Liver (tissue), 9 donors: ENCODE measurements around the gene RIC3. TPM values are rescaled to one million over a fixed set of nuclear protein-coding genes. Genes with fewer than 3 reads are reported as not detected.

Experiments
- DNase-seq: peaks from one replicate; pipeline ENCODE4 v3.0.0-alpha.2; 2017; ENCODE audit warnings: low spot score
- H3K27ac ChIP-seq, 2 donors: one replicate each; pipeline ENCODE4 v1.7.0; 2013; ENCODE audit warnings: inconsistent platforms in 2 of 2, low read length in 2 of 2, control low read depth in 1 of 2, low read depth in 1 of 2, mild to moderate bottlenecking in 1 of 2
- H3K27me3 ChIP-seq, 4 donors: one replicate each; pipeline versions ENCODE4 v1.6.1 to v1.7.0; 2013; ENCODE audit warnings: low read length in 3 of 4, inconsistent platforms in 1 of 4, mild to moderate bottlenecking in 1 of 4, moderate library complexity in 1 of 4; ENCODE audit not compliant: control insufficient read depth in 4 of 4, insufficient read depth in 4 of 4
- H3K36me3 ChIP-seq, 4 donors: one replicate each; pipeline versions ENCODE4 v1.6.1 to v1.7.0; 2013; ENCODE audit warnings: low read length in 3 of 4, mild to moderate bottlenecking in 3 of 4, low read depth in 1 of 4, moderate library complexity in 1 of 4; ENCODE audit not compliant: control insufficient read depth in 4 of 4, insufficient read depth in 3 of 4
- H3K4me1 ChIP-seq, 4 donors: one replicate each; pipeline versions ENCODE4 v1.6.1 to v1.7.0; 2013; ENCODE audit warnings: low read length in 3 of 4, mild to moderate bottlenecking in 3 of 4, moderate library complexity in 1 of 4; ENCODE audit not compliant: control insufficient read depth in 4 of 4, insufficient read depth in 4 of 4
- H3K4me3 ChIP-seq, 3 donors: one replicate each; pipeline versions ENCODE4 v1.6.1 to v1.7.0; 2013; ENCODE audit warnings: low read length in 3 of 3, control low read depth in 1 of 3, low read depth in 1 of 3, mild to moderate bottlenecking in 1 of 3
- H3K9ac ChIP-seq, 2 donors: one replicate each; pipeline ENCODE4 v1.7.0; 2013; ENCODE audit warnings: low read length in 2 of 2, mild to moderate bottlenecking in 2 of 2, moderate library complexity in 2 of 2, control low read depth in 1 of 2, low read depth in 1 of 2
- H3K9me3 ChIP-seq, 4 donors: one replicate each; pipeline versions ENCODE4 v1.6.1 to v1.7.0; 2013; ENCODE audit warnings: low read length in 3 of 4; ENCODE audit not compliant: control insufficient read depth in 4 of 4
- EGR1 ChIP-seq, 2 donors: IDR thresholded peaks; 2 replicates each; pipeline ENCODE4 v1.6.1; 2016 to 2018; ENCODE audit warnings: antibody characterized with exemption in 2 of 2, low read depth in 2 of 2
- FOXA1 ChIP-seq: IDR thresholded peaks from 2 replicates; pipeline ENCODE4 v1.6.1; 2016; ENCODE audit warnings: antibody characterized with exemption
- FOXA2 ChIP-seq: IDR thresholded peaks from 2 replicates; pipeline ENCODE4 v1.6.1; 2016; ENCODE audit warnings: antibody characterized with exemption
- HNF4A ChIP-seq, 2 donors: conservative IDR thresholded peaks; 2 replicates each; pipeline ENCODE4 v1.6.1; 2016; ENCODE audit warnings: antibody characterized with exemption in 2 of 2, mild to moderate bottlenecking in 2 of 2
- HNF4G ChIP-seq: IDR thresholded peaks from 2 replicates; pipeline ENCODE4 v1.6.1; 2016; ENCODE audit warnings: antibody characterized with exemption
- JUND ChIP-seq, 2 donors: IDR thresholded peaks; 2 replicates each; pipeline ENCODE4 v1.6.1; 2016; ENCODE audit warnings: antibody characterized with exemption in 2 of 2
- NR2F2 ChIP-seq: IDR thresholded peaks from 2 replicates; pipeline ENCODE4 v1.6.1; 2016; ENCODE audit warnings: antibody characterized with exemption
- RAD21 ChIP-seq, 2 donors: IDR thresholded peaks; 2 replicates each; pipeline ENCODE4 v1.6.1; 2016; ENCODE audit warnings: antibody characterized with exemption in 2 of 2, mild to moderate bottlenecking in 2 of 2
- RXRA ChIP-seq, 2 donors: IDR thresholded peaks; 2 replicates each; pipeline ENCODE4 v1.6.1; 2017 to 2018; ENCODE audit warnings: antibody characterized with exemption in 2 of 2, mild to moderate bottlenecking in 1 of 2
- SP1 ChIP-seq: IDR thresholded peaks from 2 replicates; pipeline ENCODE4 v1.6.1; 2018; ENCODE audit warnings: antibody characterized with exemption, mild to moderate bottlenecking
- TAF1 ChIP-seq: conservative IDR thresholded peaks from 2 replicates; pipeline ENCODE4 v1.6.1; 2016; ENCODE audit warnings: antibody characterized with exemption, mild to moderate bottlenecking
- YY1 ChIP-seq: IDR thresholded peaks from 2 replicates; pipeline ENCODE4 v1.6.1; 2016; ENCODE audit warnings: antibody characterized with exemption, mild to moderate bottlenecking
- WGBS: extraction: QIAGEN DNeasy Blood & Tissue Kit; methylation state at CpG from one replicate; pipeline ENCODE4 v1.1.7; 2013; 5-methylcytosine and 5-hydroxymethylcytosine counted together
- polyA plus RNA-seq, 2 donors: library from polyadenylated mRNA; stranded (reverse) in 1 of 2; unstranded in 1 of 2; fragments of 200-250 nt in 1 of 2; fragments of >200 nt in 1 of 2; fragmentation: Nextera tagmentation in 1 of 2; extraction: Ambion mirVana in 1 of 2; gene quantifications; one replicate each; pipeline versions ENCODE4 v1.2.1 to v1.2.3, GENCODE V29; 2013 to 2015
- total RNA-seq, 2 donors: library from RNA; depleted of rRNA; stranded (reverse); fragments of >200 nt; gene quantifications; one replicate each; pipeline ENCODE4 v1.2.3, GENCODE V29; 2014
- TF ChIP-seq, protein P1 (sequence below): IDR thresholded peaks from 2 replicates; pipeline ENCODE4 v1.6.1; 2016; ENCODE audit warnings: antibody characterized with exemption, mild to moderate bottlenecking
- TF ChIP-seq, protein P2 (sequence below): IDR thresholded peaks from 2 replicates; pipeline ENCODE4 v1.6.1; 2016; ENCODE audit warnings: antibody characterized with exemption
- TF ChIP-seq, protein P3 (sequence below): fragments of 150-350 bp; IDR thresholded peaks from 2 replicates; pipeline ENCODE4 v1.5.1; 2017; ENCODE audit warnings: improper control_type of control experiment, low read depth, low read length; ENCODE audit not compliant: missing input control
- TF ChIP-seq, protein P4 (sequence below): IDR thresholded peaks from 2 replicates; pipeline ENCODE4 v1.6.1; 2016; ENCODE audit warnings: antibody characterized with exemption
- TF ChIP-seq, protein P5 (sequence below): IDR thresholded peaks from 2 replicates; pipeline ENCODE4 v1.6.1; 2016; ENCODE audit warnings: antibody characterized with exemption
- donor health status: healthy.
- donor health status: healthy.
- donor health status: healthy.
- donor health status: healthy.
- donor health status: healthy.

RIC3 gene
- total and polyA plus RNA-seq, 4 donors, result 0.89 to 9.8 (median 4.5) TPM

DNA sequence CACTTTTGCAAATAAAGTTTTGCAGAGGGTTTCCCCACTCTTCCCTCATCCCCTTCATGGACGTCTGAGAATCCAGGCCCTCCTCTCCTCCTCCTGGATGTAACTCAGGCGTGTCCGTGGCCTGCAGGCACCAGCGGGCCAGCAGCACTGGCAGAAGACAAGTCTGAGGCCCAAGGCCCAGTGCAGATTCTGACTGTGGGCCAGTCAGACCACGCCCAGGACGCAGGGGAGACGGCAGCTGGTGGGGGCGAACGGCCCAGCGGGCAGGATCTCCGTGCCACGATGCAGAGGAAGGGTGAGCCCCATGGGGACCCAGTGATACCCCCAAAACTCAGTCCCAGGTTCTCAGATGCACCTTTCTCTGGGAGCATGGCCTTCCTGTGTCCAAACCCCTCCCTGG is 73.5 kb downstream of the RIC3 start:
- Histone ChIP-seq H3K9ac (no peak overlapping the region), H3K27ac (no peak overlapping the region), H3K27me3 (no peaks in the 10 kb centered on the region), H3K36me3 (no peaks in the 10 kb centered on the region), H3K4me3 (no peak overlapping the region), H3K9me3 (no peaks in the 10 kb centered on the region), H3K4me1 (no peaks in the 10 kb centered on the region)
- TF ChIP-seq, protein P1, sequence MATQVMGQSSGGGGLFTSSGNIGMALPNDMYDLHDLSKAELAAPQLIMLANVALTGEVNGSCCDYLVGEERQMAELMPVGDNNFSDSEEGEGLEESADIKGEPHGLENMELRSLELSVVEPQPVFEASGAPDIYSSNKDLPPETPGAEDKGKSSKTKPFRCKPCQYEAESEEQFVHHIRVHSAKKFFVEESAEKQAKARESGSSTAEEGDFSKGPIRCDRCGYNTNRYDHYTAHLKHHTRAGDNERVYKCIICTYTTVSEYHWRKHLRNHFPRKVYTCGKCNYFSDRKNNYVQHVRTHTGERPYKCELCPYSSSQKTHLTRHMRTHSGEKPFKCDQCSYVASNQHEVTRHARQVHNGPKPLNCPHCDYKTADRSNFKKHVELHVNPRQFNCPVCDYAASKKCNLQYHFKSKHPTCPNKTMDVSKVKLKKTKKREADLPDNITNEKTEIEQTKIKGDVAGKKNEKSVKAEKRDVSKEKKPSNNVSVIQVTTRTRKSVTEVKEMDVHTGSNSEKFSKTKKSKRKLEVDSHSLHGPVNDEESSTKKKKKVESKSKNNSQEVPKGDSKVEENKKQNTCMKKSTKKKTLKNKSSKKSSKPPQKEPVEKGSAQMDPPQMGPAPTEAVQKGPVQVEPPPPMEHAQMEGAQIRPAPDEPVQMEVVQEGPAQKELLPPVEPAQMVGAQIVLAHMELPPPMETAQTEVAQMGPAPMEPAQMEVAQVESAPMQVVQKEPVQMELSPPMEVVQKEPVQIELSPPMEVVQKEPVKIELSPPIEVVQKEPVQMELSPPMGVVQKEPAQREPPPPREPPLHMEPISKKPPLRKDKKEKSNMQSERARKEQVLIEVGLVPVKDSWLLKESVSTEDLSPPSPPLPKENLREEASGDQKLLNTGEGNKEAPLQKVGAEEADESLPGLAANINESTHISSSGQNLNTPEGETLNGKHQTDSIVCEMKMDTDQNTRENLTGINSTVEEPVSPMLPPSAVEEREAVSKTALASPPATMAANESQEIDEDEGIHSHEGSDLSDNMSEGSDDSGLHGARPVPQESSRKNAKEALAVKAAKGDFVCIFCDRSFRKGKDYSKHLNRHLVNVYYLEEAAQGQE, result no peak
- TF ChIP-seq HNF4A (conservative IDR thresholded peaks at IDR 0.05) (no peak), FOXA1 (no peak), FOXA2 (no peak), SP1 (no peak), EGR1 (IDR thresholded peaks at IDR 0.05; ENCODE audit: low read depth in 2 of 2) (no peak), RAD21 (IDR thresholded peaks at IDR 0.05) (no peak), YY1 (no peak), JUND (IDR thresholded peaks at IDR 0.05) (no peak)
- TF ChIP-seq, protein P2, sequence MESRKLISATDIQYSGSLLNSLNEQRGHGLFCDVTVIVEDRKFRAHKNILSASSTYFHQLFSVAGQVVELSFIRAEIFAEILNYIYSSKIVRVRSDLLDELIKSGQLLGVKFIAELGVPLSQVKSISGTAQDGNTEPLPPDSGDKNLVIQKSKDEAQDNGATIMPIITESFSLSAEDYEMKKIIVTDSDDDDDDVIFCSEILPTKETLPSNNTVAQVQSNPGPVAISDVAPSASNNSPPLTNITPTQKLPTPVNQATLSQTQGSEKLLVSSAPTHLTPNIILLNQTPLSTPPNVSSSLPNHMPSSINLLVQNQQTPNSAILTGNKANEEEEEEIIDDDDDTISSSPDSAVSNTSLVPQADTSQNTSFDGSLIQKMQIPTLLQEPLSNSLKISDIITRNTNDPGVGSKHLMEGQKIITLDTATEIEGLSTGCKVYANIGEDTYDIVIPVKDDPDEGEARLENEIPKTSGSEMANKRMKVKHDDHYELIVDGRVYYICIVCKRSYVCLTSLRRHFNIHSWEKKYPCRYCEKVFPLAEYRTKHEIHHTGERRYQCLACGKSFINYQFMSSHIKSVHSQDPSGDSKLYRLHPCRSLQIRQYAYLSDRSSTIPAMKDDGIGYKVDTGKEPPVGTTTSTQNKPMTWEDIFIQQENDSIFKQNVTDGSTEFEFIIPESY, result no peak
- TF ChIP-seq, protein P3, sequence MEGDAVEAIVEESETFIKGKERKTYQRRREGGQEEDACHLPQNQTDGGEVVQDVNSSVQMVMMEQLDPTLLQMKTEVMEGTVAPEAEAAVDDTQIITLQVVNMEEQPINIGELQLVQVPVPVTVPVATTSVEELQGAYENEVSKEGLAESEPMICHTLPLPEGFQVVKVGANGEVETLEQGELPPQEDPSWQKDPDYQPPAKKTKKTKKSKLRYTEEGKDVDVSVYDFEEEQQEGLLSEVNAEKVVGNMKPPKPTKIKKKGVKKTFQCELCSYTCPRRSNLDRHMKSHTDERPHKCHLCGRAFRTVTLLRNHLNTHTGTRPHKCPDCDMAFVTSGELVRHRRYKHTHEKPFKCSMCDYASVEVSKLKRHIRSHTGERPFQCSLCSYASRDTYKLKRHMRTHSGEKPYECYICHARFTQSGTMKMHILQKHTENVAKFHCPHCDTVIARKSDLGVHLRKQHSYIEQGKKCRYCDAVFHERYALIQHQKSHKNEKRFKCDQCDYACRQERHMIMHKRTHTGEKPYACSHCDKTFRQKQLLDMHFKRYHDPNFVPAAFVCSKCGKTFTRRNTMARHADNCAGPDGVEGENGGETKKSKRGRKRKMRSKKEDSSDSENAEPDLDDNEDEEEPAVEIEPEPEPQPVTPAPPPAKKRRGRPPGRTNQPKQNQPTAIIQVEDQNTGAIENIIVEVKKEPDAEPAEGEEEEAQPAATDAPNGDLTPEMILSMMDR, result no peak
- TF ChIP-seq, protein P4, sequence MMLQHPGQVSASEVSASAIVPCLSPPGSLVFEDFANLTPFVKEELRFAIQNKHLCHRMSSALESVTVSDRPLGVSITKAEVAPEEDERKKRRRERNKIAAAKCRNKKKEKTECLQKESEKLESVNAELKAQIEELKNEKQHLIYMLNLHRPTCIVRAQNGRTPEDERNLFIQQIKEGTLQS, result no peak
- TF ChIP-seq, protein P5, sequence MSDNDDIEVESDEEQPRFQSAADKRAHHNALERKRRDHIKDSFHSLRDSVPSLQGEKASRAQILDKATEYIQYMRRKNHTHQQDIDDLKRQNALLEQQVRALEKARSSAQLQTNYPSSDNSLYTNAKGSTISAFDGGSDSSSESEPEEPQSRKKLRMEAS, result no peak
- 79% methylated on average over 12 of the region's 12 CpGs for WGBS
- peak; percentile 27 for DNase-seq

DNA sequence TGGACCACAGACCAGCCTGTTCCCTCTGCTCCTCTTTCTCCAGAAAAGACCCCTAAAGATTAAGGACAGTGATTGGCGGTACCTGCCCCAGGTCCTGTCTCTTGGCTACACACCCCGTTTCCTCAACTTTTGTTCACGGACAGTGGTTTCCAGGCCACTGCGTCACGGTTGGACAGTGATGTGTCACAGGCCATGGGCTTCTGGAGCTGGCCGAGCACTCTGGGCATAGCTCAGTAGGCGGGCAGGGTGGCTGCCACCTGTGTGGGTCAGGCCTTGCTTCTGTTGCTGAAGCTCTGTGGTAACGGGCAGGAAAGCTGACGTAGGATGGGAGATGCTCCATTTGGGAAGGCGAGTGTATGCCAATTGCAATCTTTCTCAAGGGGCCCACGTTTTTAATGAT is 74.2 kb downstream of the RIC3 start:
- no peak overlapping the region for H3K9ac ChIP-seq
- no peaks in the 10 kb centered on the region for H3K4me1 ChIP-seq
- DNase-seq, result peak; percentile 10
- no peak overlapping the region for H3K27ac ChIP-seq
- H3K27me3 ChIP-seq, result no peaks in the 10 kb centered on the region
- WGBS, result 95% methylated on average over 11 of the region's 11 CpGs
- H3K9me3 ChIP-seq, result no peaks in the 10 kb centered on the region
- no peaks in the 10 kb centered on the region for H3K36me3 ChIP-seq
- H3K4me3 ChIP-seq, result no peak overlapping the region
- TF ChIP-seq RXRA (IDR thresholded peaks at IDR 0.05), result no peak
- no peak for TF ChIP-seq TAF1
- TF ChIP-seq HNF4A (conservative IDR thresholded peaks at IDR 0.05), result no peak
- TF ChIP-seq, protein P5, result no peak
- TF ChIP-seq HNF4G, result no peak
- no peak for TF ChIP-seq EGR1 (IDR thresholded peaks at IDR 0.05; ENCODE audit: low read depth in 2 of 2)
- TF ChIP-seq, protein P4, result no peak
- TF ChIP-seq YY1, result no peak
- TF ChIP-seq, protein P2, result no peak
- TF ChIP-seq FOXA1, result no peak
- TF ChIP-seq SP1, result no peak
- TF ChIP-seq, protein P1, result no peak
- no peak for TF ChIP-seq RAD21 (IDR thresholded peaks at IDR 0.05)
- TF ChIP-seq NR2F2, result no peak
